ENCODE data around the gene ARHGAP19.
"Not testable (repeated sequence)": the region's sequence is repeated elsewhere in the genome, so short reads cannot be mapped to it uniquely, and the experiment has no call there.

Gene ARHGAP19

GRCh38 chr10:97279121-97279815, 13.2 kb downstream of the ARHGAP19 start:
- no peak for DNase-seq

GRCh38 chr10:97278491-97278989, 13.9 kb downstream of the ARHGAP19 start:
- DNase-seq: no peak

GRCh38 chr10:97277551-97277950, 14.9 kb downstream of the ARHGAP19 start:
- DNase-seq: no peak

GRCh38 chr10:97274828-97275227, 17.6 kb downstream of the ARHGAP19 start:
- DNase-seq: no peak

- DNase-seq: no peak
These were observed 18.7 kb downstream of the ARHGAP19 start for GRCh38 chr10:97273700-97274099.

GRCh38 chr10:97270523-97271154, 21.8 kb downstream of the ARHGAP19 start:
- no peak for DNase-seq

GRCh38 chr10:97267671-97268070, 24.8 kb downstream of the ARHGAP19 start:
- DNase-seq: no peak

GRCh38 chr10:97265095-97265494, 27.3 kb downstream of the ARHGAP19 start:
- DNase-seq: not testable (repeated sequence)

GRCh38 chr10:97263971-97264370, 28.5 kb downstream of the ARHGAP19 start:
- DNase-seq: no peak

- DNase-seq: no peak
These were observed 30.8 kb downstream of the ARHGAP19 start for GRCh38 chr10:97261656-97262055.

- no peak for DNase-seq
These were observed 31.3 kb downstream of the ARHGAP19 start for GRCh38 chr10:97261183-97261582.

GRCh38 chr10:97259119-97259518, 33.3 kb downstream of the ARHGAP19 start:
- DNase-seq: no peak

- no peak for DNase-seq
These were observed 36.1 kb downstream of the ARHGAP19 start for GRCh38 chr10:97256356-97256755.

- no peak for DNase-seq
These were observed 36.7 kb downstream of the ARHGAP19 start for GRCh38 chr10:97255512-97256293.

- DNase-seq: no peak
These were observed 37.7 kb downstream of the ARHGAP19 start for GRCh38 chr10:97254694-97255093.

- DNase-seq: no peak
These were observed 41.5 kb downstream of the ARHGAP19 start for GRCh38 chr10:97250952-97251351.

- DNase-seq: no peak
These were observed 48.6 kb downstream of the ARHGAP19 start for GRCh38 chr10:97243836-97244235.

- no peak for DNase-seq
These were observed 53.6 kb downstream of the ARHGAP19 start for GRCh38 chr10:97238855-97239254.

GRCh38 chr10:97235353-97235752, 57.1 kb downstream of the ARHGAP19 start:
- DNase-seq: no peak

- DNase-seq: no peak
These were observed 58.0 kb downstream of the ARHGAP19 start for GRCh38 chr10:97234400-97234799.

GRCh38 chr10:97230146-97230545, 62.3 kb downstream of the ARHGAP19 start:
- DNase-seq: no peak

GRCh38 chr10:97229322-97230015, 63.0 kb downstream of the ARHGAP19 start:
- DNase-seq: no peak

GRCh38 chr10:97228775-97229157, 63.7 kb downstream of the ARHGAP19 start:
- no peak for DNase-seq
